IPS-11a (cell line): ENCODE data around the gene LRRTM3.

Source experiments
- H3K4me3 ChIP-seq: one replicate; pipeline ENCODE4 v1.5.1; 2013; ENCODE audit warnings: low read depth, low read length, control low read depth

Gene LRRTM3

GRCh38 chr10:67015225-67015624 lies 89.4 kb downstream of the LRRTM3 start:
- no peak overlapping the region for H3K4me3 ChIP-seq

- no peak overlapping the region for H3K4me3 ChIP-seq
These were observed 91.4 kb downstream of the LRRTM3 start for GRCh38 chr10:67017218-67017617.

- no peak overlapping the region for H3K4me3 ChIP-seq
These were observed 96.3 kb downstream of the LRRTM3 start for GRCh38 chr10:67022099-67022498.

GRCh38 chr10:67033878-67034277 lies 108.0 kb downstream of the LRRTM3 start:
- H3K4me3 ChIP-seq, result no peak overlapping the region

- no peak overlapping the region for H3K4me3 ChIP-seq
These were observed 111.0 kb downstream of the LRRTM3 start for GRCh38 chr10:67036808-67037207.

GRCh38 chr10:67043041-67043440 lies 117.2 kb downstream of the LRRTM3 start:
- H3K4me3 ChIP-seq, result no peak overlapping the region

- H3K4me3 ChIP-seq, result no peak overlapping the region
These were observed 119.6 kb downstream of the LRRTM3 start for GRCh38 chr10:67045404-67045803.

- no peak overlapping the region for H3K4me3 ChIP-seq
These were observed 120.7 kb downstream of the LRRTM3 start for GRCh38 chr10:67046507-67046906.

GRCh38 chr10:67049988-67050387 lies 124.2 kb downstream of the LRRTM3 start:
- no peak overlapping the region for H3K4me3 ChIP-seq

- no peak overlapping the region for H3K4me3 ChIP-seq
These were observed 124.6 kb downstream of the LRRTM3 start for GRCh38 chr10:67050415-67050814.

GRCh38 chr10:67072654-67073053 lies 146.8 kb downstream of the LRRTM3 start:
- H3K4me3 ChIP-seq, result no peak overlapping the region

- no peak overlapping the region for H3K4me3 ChIP-seq
These were observed 149.7 kb downstream of the LRRTM3 start for GRCh38 chr10:67075491-67075971.

- no peak overlapping the region for H3K4me3 ChIP-seq
These were observed 150.3 kb downstream of the LRRTM3 start for GRCh38 chr10:67076144-67076543.

- H3K4me3 ChIP-seq, result no peak overlapping the region
These were observed 151.5 kb downstream of the LRRTM3 start for GRCh38 chr10:67077376-67077775.

- H3K4me3 ChIP-seq, result no peak overlapping the region
These were observed 153.3 kb downstream of the LRRTM3 start for GRCh38 chr10:67079126-67079525.

- no peak overlapping the region for H3K4me3 ChIP-seq
These were observed 160.7 kb downstream of the LRRTM3 start for GRCh38 chr10:67086327-67087134.

- H3K4me3 ChIP-seq, result no peak overlapping the region
These were observed 161.2 kb downstream of the LRRTM3 start for GRCh38 chr10:67087135-67087425.

- no peak overlapping the region for H3K4me3 ChIP-seq
These were observed 162.2 kb downstream of the LRRTM3 start for GRCh38 chr10:67088036-67088435.

- no peak overlapping the region for H3K4me3 ChIP-seq
These were observed 169.7 kb downstream of the LRRTM3 start for GRCh38 chr10:67095531-67095930.

GRCh38 chr10:67098461-67098860 lies 172.6 kb downstream of the LRRTM3 start:
- H3K4me3 ChIP-seq, result no peak overlapping the region

- no peak overlapping the region for H3K4me3 ChIP-seq
These were observed 175.1 kb downstream of the LRRTM3 start for GRCh38 chr10:67100951-67101350.

- no peak overlapping the region for H3K4me3 ChIP-seq
These were observed 181.8 kb downstream of the LRRTM3 start for GRCh38 chr10:67107670-67108069.

GRCh38 chr10:67110286-67110685 lies 184.4 kb downstream of the LRRTM3 start:
- no peak overlapping the region for H3K4me3 ChIP-seq
